ACC112 (cell line): ENCODE results near the gene POLD1.

Source experiments
- H2AFZ ChIP-seq: fragments of 200-600 bp; sonication (generic); one replicate; pipeline ENCODE4 v1.6.0; 2017; ENCODE audit warnings: antibody characterized with exemption, low read length; ENCODE audit not compliant: unreplicated experiment
- H3K27ac ChIP-seq: fragments of 200-600 bp; sonication (generic); 2 replicates; pipeline ENCODE4 v1.5.1; 2014; ENCODE audit warnings: low read depth, mild to moderate bottlenecking, antibody characterized with exemption, low read length, moderate library complexity
- H3K27me3 ChIP-seq: fragments of 200-600 bp; sonication (generic); 2 replicates; pipeline ENCODE4 v1.6.1; 2014; ENCODE audit warnings: mild to moderate bottlenecking, antibody characterized with exemption, low read length, moderate library complexity, mixed read lengths; ENCODE audit not compliant: insufficient read depth
- H3K36me3 ChIP-seq: fragments of 200-600 bp; sonication (generic); 2 replicates; pipeline ENCODE4 v1.6.1; 2016; ENCODE audit warnings: mild to moderate bottlenecking, antibody characterized with exemption, low read length, moderate library complexity, mixed read lengths; ENCODE audit not compliant: insufficient read depth
- H3K4me1 ChIP-seq: fragments of 200-600 bp; sonication (generic); one replicate; pipeline ENCODE4 v1.6.1; 2016; ENCODE audit warnings: low read length, mixed read lengths; ENCODE audit not compliant: insufficient read depth, unreplicated experiment, control insufficient read depth
- H3K4me3 ChIP-seq: fragments of 200-600 bp; sonication (generic); 2 replicates; pipeline ENCODE4 v1.5.1; 2014; ENCODE audit warnings: mild to moderate bottlenecking, low read depth, low read length
- H3K79me2 ChIP-seq: fragments of 200-600 bp; sonication (generic); one replicate; pipeline ENCODE4 v1.6.0; 2016; ENCODE audit warnings: low read length; ENCODE audit not compliant: control insufficient read depth, unreplicated experiment, insufficient read depth

POLD1 gene

GRCh38 chr19:50413531-50413930 is 29.4 kb downstream of the POLD1 start:
- Histone ChIP-seq H3K27ac (no peak overlapping the region), H3K4me3 (no peak overlapping the region), H3K4me1 (no peaks in the 10 kb centered on the region), H3K36me3 (peaks cover 12% of the 10 kb centered on the region; the same call in 1 of the 2 replicates), H2AFZ (no peak overlapping the region), H3K79me2 (no peaks in the 10 kb centered on the region), H3K27me3 (no peaks in the 10 kb centered on the region)

GRCh38 chr19:50414864-50415660 is 30.9 kb downstream of the POLD1 start:
- no peaks in the 10 kb centered on the region for H3K79me2 ChIP-seq
- no peak overlapping the region for H3K27ac ChIP-seq
- no peaks in the 10 kb centered on the region for H3K4me1 ChIP-seq
- no peak overlapping the region for H3K4me3 ChIP-seq
- H2AFZ ChIP-seq: no peak overlapping the region
- H3K27me3 ChIP-seq: 0 out of 2 replicates have a peak, but pooled peaks cover 6% of the 10 kb centered on the region
- peaks cover 12% of the 10 kb centered on the region; the same call in 1 of the 2 replicates for H3K36me3 ChIP-seq

GRCh38 chr19:50415661-50416033 is 31.5 kb downstream of the POLD1 start:
- H2AFZ ChIP-seq: no peak overlapping the region
- H3K4me1 ChIP-seq: no peaks in the 10 kb centered on the region
- no peak overlapping the region for H3K4me3 ChIP-seq
- peaks cover 12% of the 10 kb centered on the region; the same call in 1 of the 2 replicates for H3K36me3 ChIP-seq
- H3K27ac ChIP-seq: no peak overlapping the region
- H3K27me3 ChIP-seq: 0 out of 2 replicates have a peak, but pooled peaks cover 6% of the 10 kb centered on the region
- H3K79me2 ChIP-seq: no peaks in the 10 kb centered on the region

GRCh38 chr19:50416034-50416977 is 32.2 kb downstream of the POLD1 start:
- Histone ChIP-seq H3K36me3 (peaks cover 12% of the 10 kb centered on the region; the same call in 1 of the 2 replicates), H3K27me3 (0 out of 2 replicates have a peak, but pooled peaks cover 6% of the 10 kb centered on the region), H3K4me1 (no peaks in the 10 kb centered on the region), H2AFZ (no peak overlapping the region), H3K79me2 (no peaks in the 10 kb centered on the region), H3K4me3 (no peak overlapping the region), H3K27ac (no peak overlapping the region)

GRCh38 chr19:50417111-50418081 is 33.2 kb downstream of the POLD1 start:
- no peak overlapping the region for H3K27ac ChIP-seq
- H3K36me3 ChIP-seq: peaks cover 12% of the 10 kb centered on the region; the same call in 1 of the 2 replicates
- no peak overlapping the region for H3K4me3 ChIP-seq
- no peaks in the 10 kb centered on the region for H3K4me1 ChIP-seq
- no peak overlapping the region for H2AFZ ChIP-seq
- H3K79me2 ChIP-seq: no peaks in the 10 kb centered on the region
- 0 out of 2 replicates have a peak, but pooled peaks cover 6% of the 10 kb centered on the region for H3K27me3 ChIP-seq

GRCh38 chr19:50418176-50419021 is 34.3 kb downstream of the POLD1 start, which contains the start of gene SPIB:
SPIB (plus strand) TSS chr19:50418938; CDS start chr19:50418963, 25 bp downstream.
- Histone ChIP-seq H3K27me3 (0 out of 2 replicates have a peak, but pooled peaks cover 6% of the 10 kb centered on the region), H3K36me3 (peaks cover 4% of the 10 kb centered on the region; the same call in 1 of the 2 replicates), H3K4me3 (no peak within 1 kb of the TSS), H3K79me2 (no peaks in the 10 kb centered on the region), H3K27ac (no peak within 1 kb of the TSS), H3K4me1 (no peaks in the 10 kb centered on the region), H2AFZ (no peak within 1 kb of the TSS)

GRCh38 chr19:50419022-50419579 is 35.0 kb downstream of the POLD1 start:
- no peaks in the 10 kb centered on the region for H3K4me1 ChIP-seq
- H3K79me2 ChIP-seq: no peaks in the 10 kb centered on the region
- no peak overlapping the region for H3K4me3 ChIP-seq

GRCh38 chr19:50419580-50420035 is 35.5 kb downstream of the POLD1 start:
- no peak overlapping the region for H2AFZ ChIP-seq
- no peak overlapping the region for H3K4me3 ChIP-seq
- 0 out of 2 replicates have a peak, but pooled peaks cover 6% of the 10 kb centered on the region for H3K27me3 ChIP-seq
- no peak overlapping the region for H3K27ac ChIP-seq
- no peaks in the 10 kb centered on the region for H3K79me2 ChIP-seq
- H3K4me1 ChIP-seq: no peaks in the 10 kb centered on the region
- H3K36me3 ChIP-seq: no peaks in the 10 kb centered on the region

More at GRCh38 chr19:50419022-50419579, 35.0 kb downstream of the POLD1 start:
- Histone ChIP-seq H3K27ac (no peak overlapping the region), H2AFZ (no peak overlapping the region), H3K36me3 (no peaks in the 10 kb centered on the region), H3K27me3 (0 out of 2 replicates have a peak, but pooled peaks cover 6% of the 10 kb centered on the region)

- H3K36me3 ChIP-seq: no peaks in the 10 kb centered on the region
- 0 out of 2 replicates have a peak, but pooled peaks cover 6% of the 10 kb centered on the region for H3K27me3 ChIP-seq
- H2AFZ ChIP-seq: no peak overlapping the region
- H3K4me1 ChIP-seq: no peaks in the 10 kb centered on the region
- H3K4me3 ChIP-seq: no peak overlapping the region
- no peaks in the 10 kb centered on the region for H3K79me2 ChIP-seq
- no peak overlapping the region for H3K27ac ChIP-seq
These were observed 36.0 kb downstream of the POLD1 start for GRCh38 chr19:50420127-50420526.
